Caco-2 (cell line): ENCODE results near the gene SCAF11. TPM values are rescaled to one million over a fixed set of nuclear protein-coding genes. Genes with fewer than 3 reads are reported as not detected.
A peak's percentile ranks its signal among the peaks of the same experiment; 100 is the strongest.
"Not testable (repeated sequence)": the region's sequence is repeated elsewhere in the genome, so short reads cannot be mapped to it uniquely, and the experiment has no call there.

ENCODE experiments used
- BruUV-seq: library from RNA; stranded (reverse); fragments of 400-500 nt; replicated peaks from 2 replicates; lab custom pipeline; 2021; lab: Mats Ljungman, UMichigan
- CTCF ChIA-PET: fragments of 300-600 bp; sonication (Branson Sonifier 250); formaldehyde crosslinking; loops from one replicate; lab custom pipeline; 2022; ENCODE audit warnings: antibody characterized with exemption; lab: Charles Lee
- POLR2A ChIA-PET: fragments of 300-600 bp; sonication (Branson Sonifier 250); formaldehyde crosslinking; loops from one replicate; lab custom pipeline; 2022; ENCODE audit warnings: antibody characterized with exemption; lab: Charles Lee
- DNase-seq, 2 experiments: peaks; one replicate each; pipeline versions ENCODE4 v3.0.0 to v3.0.0-alpha.2; 2020 to 2022
- H3K27me3 ChIP-seq: replicated peaks from 2 replicates; pipeline ENCODE4 v1.6.0; 2011; ENCODE audit warnings: low read length; ENCODE audit not compliant: control insufficient read depth, insufficient read depth
- H3K36me3 ChIP-seq: 2 replicates; pipeline ENCODE4 v1.5.1; 2011; ENCODE audit warnings: low read length; ENCODE audit not compliant: control insufficient read depth, insufficient read depth
- H3K4me1 ChIP-seq: fragments of 250-450 bp; sonication (Bioruptor Pico); 2 replicates; pipeline ENCODE4 v1.5.1; 2020; ENCODE audit warnings: mild to moderate bottlenecking
- H3K4me3 ChIP-seq: 2 replicates; pipeline ENCODE4 v1.5.1; 2011; ENCODE audit warnings: low read depth, mild to moderate bottlenecking, control low read depth, low read length
- H3K9me3 ChIP-seq: fragments of 250-450 bp; sonication (Bioruptor Pico); 2 replicates; pipeline ENCODE4 v1.5.1; 2020; ENCODE audit warnings: mild to moderate bottlenecking, moderate library complexity
- H3K27ac Mint-ChIP-seq: one replicate; pipeline ENCODE4 v1.8.0; 2022; ENCODE audit warnings: mixed read lengths; ENCODE audit not compliant: unreplicated experiment
- H3K27me3 Mint-ChIP-seq: one replicate; pipeline ENCODE4 v1.8.0; 2022; ENCODE audit warnings: mixed read lengths; ENCODE audit not compliant: insufficient read depth, unreplicated experiment
- H3K36me3 Mint-ChIP-seq: one replicate; pipeline ENCODE4 v1.8.0; 2022; ENCODE audit warnings: mild to moderate bottlenecking, mixed read lengths; ENCODE audit not compliant: insufficient read depth, unreplicated experiment
- H3K4me1 Mint-ChIP-seq: one replicate; pipeline ENCODE4 v1.8.0; 2022; ENCODE audit warnings: low read depth, mixed read lengths; ENCODE audit not compliant: unreplicated experiment
- H3K4me3 Mint-ChIP-seq: one replicate; pipeline ENCODE4 v1.8.0; 2022; ENCODE audit warnings: mild to moderate bottlenecking, moderate library complexity, mixed read lengths; ENCODE audit not compliant: unreplicated experiment
- H3K9me3 Mint-ChIP-seq: one replicate; pipeline ENCODE4 v1.8.0; 2022; ENCODE audit warnings: mixed read lengths; ENCODE audit not compliant: unreplicated experiment
- intact Hi-C: fragments of 100-400 bp; cut with micrococcal nuclease; formaldehyde crosslinking; loops from one replicate; pipeline ENCODE4 v1.10.0; 2022; ENCODE audit not compliant: unreplicated experiment
- total RNA-seq: library from RNA; stranded (reverse); gene quantifications from 2 replicates; pipeline ENCODE4 v1.2.3, GENCODE V29; 2022
- TF ChIP-seq, protein P1 (sequence below), 2 experiments: fragments of 200-600 bp in 1 of 2; IDR thresholded peaks; 1 replicate in 1 of 2; 2 replicates in 1 of 2; pipeline versions ENCODE4 v1.5.1 to v1.8.0; 2011 to 2022; ENCODE audit warnings: antibody characterized with exemption in 1 of 2, control low read depth in 1 of 2, inconsistent platforms in 1 of 2, low read depth in 1 of 2, low read length in 1 of 2, mild to moderate bottlenecking in 1 of 2, moderate library complexity in 1 of 2; ENCODE audit not compliant: insufficient read depth in 1 of 2, severe bottlenecking in 1 of 2, unreplicated experiment in 1 of 2

The SCAF11 gene
- total RNA-seq, 1 experiment from 2014 or later = 292 TPM

DNA sequence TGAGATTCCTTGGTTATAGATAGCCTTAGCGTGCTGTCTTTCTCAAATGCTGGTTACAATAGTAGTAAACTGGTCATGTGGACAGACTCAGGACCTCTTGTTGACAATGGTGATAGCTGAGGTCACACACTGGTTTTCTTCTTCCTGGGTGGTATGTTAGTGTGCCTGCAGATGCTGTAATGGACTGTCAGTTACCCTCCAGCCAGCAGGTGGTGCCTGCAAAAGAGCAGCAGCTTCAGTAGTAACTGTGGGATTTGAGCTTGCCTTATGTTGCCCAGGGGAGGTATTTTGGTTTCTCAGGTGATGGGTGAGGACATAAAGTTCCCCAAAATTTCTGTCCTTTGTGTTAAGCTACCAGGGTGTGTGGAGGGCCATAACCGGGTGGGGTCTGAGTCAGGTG is 33.7 kb upstream of the SCAF11 start:
- peaks cover 81% of the 10 kb centered on the region for H3K9me3 Mint-ChIP-seq
- H3K36me3 ChIP-seq = no peaks in the 10 kb centered on the region
- H3K27ac Mint-ChIP-seq = no peak overlapping the region
- DNase-seq = no peak
- H3K4me3 Mint-ChIP-seq = no peak overlapping the region
- no TSS peak for BruUV-seq
- H3K9me3 ChIP-seq = peaks cover 18% of the 10 kb centered on the region
- no peaks in the 10 kb centered on the region for H3K27me3 ChIP-seq
- peaks cover 21% of the 10 kb centered on the region for H3K4me1 Mint-ChIP-seq
- TF ChIP-seq, protein P1, sequence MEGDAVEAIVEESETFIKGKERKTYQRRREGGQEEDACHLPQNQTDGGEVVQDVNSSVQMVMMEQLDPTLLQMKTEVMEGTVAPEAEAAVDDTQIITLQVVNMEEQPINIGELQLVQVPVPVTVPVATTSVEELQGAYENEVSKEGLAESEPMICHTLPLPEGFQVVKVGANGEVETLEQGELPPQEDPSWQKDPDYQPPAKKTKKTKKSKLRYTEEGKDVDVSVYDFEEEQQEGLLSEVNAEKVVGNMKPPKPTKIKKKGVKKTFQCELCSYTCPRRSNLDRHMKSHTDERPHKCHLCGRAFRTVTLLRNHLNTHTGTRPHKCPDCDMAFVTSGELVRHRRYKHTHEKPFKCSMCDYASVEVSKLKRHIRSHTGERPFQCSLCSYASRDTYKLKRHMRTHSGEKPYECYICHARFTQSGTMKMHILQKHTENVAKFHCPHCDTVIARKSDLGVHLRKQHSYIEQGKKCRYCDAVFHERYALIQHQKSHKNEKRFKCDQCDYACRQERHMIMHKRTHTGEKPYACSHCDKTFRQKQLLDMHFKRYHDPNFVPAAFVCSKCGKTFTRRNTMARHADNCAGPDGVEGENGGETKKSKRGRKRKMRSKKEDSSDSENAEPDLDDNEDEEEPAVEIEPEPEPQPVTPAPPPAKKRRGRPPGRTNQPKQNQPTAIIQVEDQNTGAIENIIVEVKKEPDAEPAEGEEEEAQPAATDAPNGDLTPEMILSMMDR (IDR thresholded peaks at IDR 0.05; ENCODE audit: insufficient read depth in 1 of 2, low read depth in 1 of 2, low read length in 1 of 2, severe bottlenecking in 1 of 2, unreplicated experiment in 1 of 2) = no peak
- H3K27me3 Mint-ChIP-seq = no peaks in the 10 kb centered on the region
- CTCF ChIA-PET = no interaction called here
- H3K4me3 ChIP-seq = no peak overlapping the region
- POLR2A ChIA-PET = no interaction called here
- intact Hi-C loops = no loop called here
- H3K4me1 ChIP-seq = no peaks in the 10 kb centered on the region
- H3K36me3 Mint-ChIP-seq = no peaks in the 10 kb centered on the region

DNA sequence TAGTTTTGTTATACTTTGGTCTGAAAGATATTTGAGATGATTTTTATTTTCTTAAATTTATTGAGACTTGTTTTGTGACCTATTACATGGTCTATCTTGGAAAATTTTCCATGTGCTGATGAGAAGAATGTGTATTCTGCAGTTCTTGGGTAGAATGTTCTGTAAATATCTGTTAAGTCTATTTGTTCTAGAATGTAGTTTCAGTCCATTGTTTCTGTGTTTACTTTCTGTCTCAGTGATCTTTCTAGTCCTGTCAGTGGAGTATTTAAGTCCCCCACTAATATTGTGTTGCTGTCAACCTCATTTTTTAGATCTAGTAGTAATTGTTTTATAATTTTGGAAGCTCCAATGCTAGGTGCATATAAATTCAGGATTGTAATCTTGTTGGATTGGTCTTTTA is 30.4 kb upstream of the SCAF11 start:
- Mint-ChIP-seq H3K27me3 (no peaks in the 10 kb centered on the region), H3K27ac (peak overlapping the region; percentile 26), H3K9me3 (peaks cover 64% of the 10 kb centered on the region), H3K4me3 (no peak overlapping the region), H3K4me1 (peaks cover 21% of the 10 kb centered on the region), H3K36me3 (no peaks in the 10 kb centered on the region)
- no peaks in the 10 kb centered on the region for H3K4me1 ChIP-seq
- H3K27me3 ChIP-seq = no peaks in the 10 kb centered on the region
- DNase-seq = no peak
- TF ChIP-seq, protein P1 (IDR thresholded peaks at IDR 0.05; ENCODE audit: insufficient read depth in 1 of 2, low read depth in 1 of 2, low read length in 1 of 2, severe bottlenecking in 1 of 2, unreplicated experiment in 1 of 2) = no peak
- BruUV-seq = no TSS peak
- intact Hi-C loops = no loop called here
- CTCF ChIA-PET = no interaction called here
- POLR2A ChIA-PET = no interaction called here
- H3K9me3 ChIP-seq = peaks cover 11% of the 10 kb centered on the region
- no peaks in the 10 kb centered on the region for H3K36me3 ChIP-seq
- no peak overlapping the region for H3K4me3 ChIP-seq

DNA sequence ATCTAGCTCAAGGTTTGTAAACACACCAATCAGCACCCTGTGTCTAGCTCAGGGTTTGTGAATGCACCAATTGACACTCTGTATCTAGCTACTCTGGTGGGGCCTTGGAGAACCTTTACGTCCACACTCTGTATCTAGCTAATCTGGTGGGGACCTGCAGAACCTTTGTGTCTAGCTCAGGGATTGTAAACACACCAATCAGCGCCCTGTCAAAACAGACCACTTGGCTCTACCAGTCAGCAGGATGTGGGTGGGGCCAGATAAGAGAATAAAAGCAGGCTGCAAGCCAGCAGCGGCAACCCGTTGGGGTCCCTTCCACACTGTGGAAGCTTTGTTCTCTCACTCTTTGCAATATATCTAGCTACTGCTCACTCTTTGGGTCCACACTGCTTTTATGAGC is 28.3 kb upstream of the SCAF11 start:
- H3K9me3 Mint-ChIP-seq = peaks cover 56% of the 10 kb centered on the region
- H3K4me3 Mint-ChIP-seq, H3K4me3 ChIP-seq, POLR2A ChIA-PET, DNase-seq, H3K36me3 Mint-ChIP-seq, intact Hi-C loops, H3K27me3 Mint-ChIP-seq, H3K27me3 ChIP-seq, H3K27ac Mint-ChIP-seq, H3K4me1 ChIP-seq, CTCF ChIA-PET, BruUV-seq, H3K36me3 ChIP-seq: not testable (repeated sequence)
- H3K4me1 Mint-ChIP-seq = peaks cover 21% of the 10 kb centered on the region
- peaks cover 11% of the 10 kb centered on the region for H3K9me3 ChIP-seq

DNA sequence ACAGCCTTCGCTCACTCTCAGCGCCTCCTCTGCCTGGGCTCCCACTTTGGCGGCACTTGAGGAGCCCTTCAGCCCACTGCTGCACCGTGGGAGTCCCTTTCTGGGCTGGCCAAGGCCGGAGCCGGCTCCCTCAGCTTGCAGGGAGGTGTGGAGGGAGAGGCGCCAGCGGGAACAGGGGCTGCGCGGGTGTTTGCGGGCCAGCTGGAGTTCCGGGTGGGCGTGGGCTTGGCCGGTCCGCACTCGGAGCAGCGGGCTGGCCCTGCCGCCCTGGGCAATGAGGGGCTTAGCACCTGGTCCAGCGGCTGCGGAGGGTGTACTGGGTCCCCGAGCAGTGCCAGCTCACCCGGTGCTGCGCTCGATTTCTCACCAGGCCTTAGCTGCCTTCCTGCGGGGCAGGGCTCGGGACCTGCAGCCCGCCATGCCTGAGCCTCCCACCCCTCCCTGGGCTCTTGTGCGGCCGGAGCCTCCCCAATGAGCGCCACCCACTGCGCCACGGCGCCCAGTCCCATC is 27.5 kb upstream of the SCAF11 start:
- H3K36me3 ChIP-seq, H3K4me1 ChIP-seq, CTCF ChIA-PET, H3K4me3 ChIP-seq, H3K27me3 ChIP-seq, H3K36me3 Mint-ChIP-seq, DNase-seq, BruUV-seq, intact Hi-C loops, H3K4me3 Mint-ChIP-seq, POLR2A ChIA-PET, H3K27ac Mint-ChIP-seq, H3K27me3 Mint-ChIP-seq: not testable (repeated sequence)
- H3K4me1 Mint-ChIP-seq = peaks cover 21% of the 10 kb centered on the region
- peaks cover 11% of the 10 kb centered on the region for H3K9me3 ChIP-seq
- peaks cover 54% of the 10 kb centered on the region for H3K9me3 Mint-ChIP-seq
